ENCODE results near the gene FOXM1. TPM values are rescaled to one million over a fixed set of nuclear protein-coding genes. Genes with fewer than 3 reads are reported as not detected.

FOXM1 gene
- total RNA-seq, 4 donors from 2014 or later: 1.4 to 6.5 (median 2.9) TPM

- TF ChIP-seq POLR2A (IDR thresholded peaks at IDR 0.05): no peak
- TF ChIP-seq, protein P1, sequence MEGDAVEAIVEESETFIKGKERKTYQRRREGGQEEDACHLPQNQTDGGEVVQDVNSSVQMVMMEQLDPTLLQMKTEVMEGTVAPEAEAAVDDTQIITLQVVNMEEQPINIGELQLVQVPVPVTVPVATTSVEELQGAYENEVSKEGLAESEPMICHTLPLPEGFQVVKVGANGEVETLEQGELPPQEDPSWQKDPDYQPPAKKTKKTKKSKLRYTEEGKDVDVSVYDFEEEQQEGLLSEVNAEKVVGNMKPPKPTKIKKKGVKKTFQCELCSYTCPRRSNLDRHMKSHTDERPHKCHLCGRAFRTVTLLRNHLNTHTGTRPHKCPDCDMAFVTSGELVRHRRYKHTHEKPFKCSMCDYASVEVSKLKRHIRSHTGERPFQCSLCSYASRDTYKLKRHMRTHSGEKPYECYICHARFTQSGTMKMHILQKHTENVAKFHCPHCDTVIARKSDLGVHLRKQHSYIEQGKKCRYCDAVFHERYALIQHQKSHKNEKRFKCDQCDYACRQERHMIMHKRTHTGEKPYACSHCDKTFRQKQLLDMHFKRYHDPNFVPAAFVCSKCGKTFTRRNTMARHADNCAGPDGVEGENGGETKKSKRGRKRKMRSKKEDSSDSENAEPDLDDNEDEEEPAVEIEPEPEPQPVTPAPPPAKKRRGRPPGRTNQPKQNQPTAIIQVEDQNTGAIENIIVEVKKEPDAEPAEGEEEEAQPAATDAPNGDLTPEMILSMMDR (IDR thresholded peaks at IDR 0.05): no peak
- intact Hi-C loops (cut with DNase I; ENCODE audit: low total_unique reads): no loop called here
- H3K4me3 ChIP-seq (ENCODE audit: low read depth, poor library complexity, severe bottlenecking): no peak overlapping the region
- WGBS, 2 donors: 40 to 56% methylated on average over 6 of the region's 6 CpGs
- DNase-seq (ENCODE audit: low spot score in 2 of 2): no peak
Measured at GRCh38 chr12:2845280-2845679, 31.7 kb downstream of the FOXM1 start.

DNA sequence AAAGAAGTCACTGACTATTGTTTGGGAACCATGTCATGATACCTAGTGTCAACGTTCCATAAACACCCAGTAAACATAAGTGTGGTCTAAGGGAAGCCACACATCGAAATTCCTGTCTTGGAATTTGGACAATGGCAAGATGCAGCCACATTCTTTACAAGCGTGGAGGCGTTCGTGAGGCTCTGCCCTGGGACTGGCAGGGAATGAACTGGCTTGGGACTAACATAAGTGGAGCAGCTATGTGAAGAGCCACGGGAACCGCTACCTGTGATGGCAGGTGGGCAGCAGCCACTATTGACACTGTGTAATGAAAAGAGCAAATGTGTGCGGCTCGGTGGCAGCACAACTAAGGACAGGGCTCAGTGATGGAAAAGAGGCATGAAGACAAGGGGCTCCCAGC lies 32.2 kb downstream of the FOXM1 start:
- intact Hi-C loops (cut with DNase I; ENCODE audit: low total_unique reads): no loop called here
- H3K4me3 ChIP-seq (ENCODE audit: low read depth, poor library complexity, severe bottlenecking): no peak overlapping the region
- WGBS, 2 donors: 81 to 83% methylated on average over 9 of the region's 9 CpGs
- no peak for DNase-seq (ENCODE audit: low spot score in 2 of 2)
- no peak for TF ChIP-seq POLR2A (IDR thresholded peaks at IDR 0.05)
- TF ChIP-seq, protein P1 (IDR thresholded peaks at IDR 0.05): no peak

GRCh38 chr12:2842948-2843347 lies 34.0 kb downstream of the FOXM1 start:
- TF ChIP-seq, protein P1 (IDR thresholded peaks at IDR 0.05): no peak
- TF ChIP-seq POLR2A (IDR thresholded peaks at IDR 0.05): no peak
- no peak overlapping the region for H3K4me3 ChIP-seq (ENCODE audit: low read depth, poor library complexity, severe bottlenecking)
- intact Hi-C loops (cut with DNase I; ENCODE audit: low total_unique reads): no loop called here

DNA sequence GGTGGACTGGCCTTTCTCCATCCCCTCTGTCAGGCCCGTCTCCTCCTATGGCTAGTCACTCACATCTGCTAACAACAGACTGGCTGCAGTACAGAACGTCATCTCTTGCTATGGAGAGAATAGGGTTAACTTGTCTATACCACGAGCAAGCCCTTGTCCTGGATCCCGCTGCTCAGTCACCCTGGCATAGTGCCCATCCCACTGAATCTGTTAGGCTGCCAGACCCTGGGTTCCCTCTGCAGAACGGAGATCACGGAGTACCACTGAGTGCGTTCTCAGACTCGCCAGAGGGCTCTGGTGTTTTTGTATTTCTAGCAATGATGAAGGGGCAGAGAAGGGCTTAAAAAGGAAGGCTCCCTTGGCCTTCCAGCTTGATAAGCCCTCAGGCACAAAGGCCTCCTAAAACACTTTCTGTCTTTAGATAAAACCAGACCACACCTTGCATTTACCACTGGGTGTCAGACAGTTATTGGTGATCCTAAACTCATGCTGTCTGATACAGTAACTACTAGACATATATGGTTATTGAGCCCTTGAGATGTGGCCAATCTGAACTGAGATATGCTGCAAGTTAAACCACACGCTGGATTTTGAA lies 35.8 kb downstream of the FOXM1 start:
- WGBS, 2 donors: 58 to 71% methylated on average over 9 of the region's 9 CpGs

More at GRCh38 chr12:2842948-2843347, 34.0 kb downstream of the FOXM1 start:
- DNase-seq (ENCODE audit: low spot score in 2 of 2): no peak
- WGBS, 2 donors: 79 to 81% methylated on average over 5 of the region's 5 CpGs

DNA sequence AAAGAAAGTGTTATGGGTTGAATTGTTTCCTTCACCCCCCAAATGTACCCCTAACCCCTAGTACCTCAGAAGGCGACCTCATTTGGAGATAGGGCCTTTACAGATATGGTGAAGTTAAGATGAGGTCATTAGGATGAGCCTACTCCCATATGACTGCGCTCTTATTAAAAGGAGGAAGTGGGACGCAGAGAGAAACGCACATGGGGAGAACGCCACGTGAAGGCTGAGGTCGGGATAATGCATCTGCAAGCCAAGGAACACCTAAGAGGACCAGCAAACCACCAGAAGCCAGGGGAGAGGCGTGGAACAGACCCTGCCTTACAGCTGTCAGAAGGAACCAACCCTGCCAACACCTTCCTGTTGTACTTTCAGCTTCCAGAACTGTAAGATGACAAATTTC lies 40.4 kb downstream of the FOXM1 start:
- intact Hi-C loops (cut with DNase I; ENCODE audit: low total_unique reads): no loop called here
- H3K4me3 ChIP-seq (ENCODE audit: low read depth, poor library complexity, severe bottlenecking): no peak overlapping the region
- WGBS, 2 donors: 77 to 85% methylated on average over 8 of the region's 8 CpGs

More for the DNA sequence above, 35.8 kb downstream of the FOXM1 start:
- TF ChIP-seq POLR2A (IDR thresholded peaks at IDR 0.05): no peak
- TF ChIP-seq, protein P1 (IDR thresholded peaks at IDR 0.05): no peak
- intact Hi-C loops (cut with DNase I; ENCODE audit: low total_unique reads): no loop called here
- H3K4me3 ChIP-seq (ENCODE audit: low read depth, poor library complexity, severe bottlenecking): no peak overlapping the region
- no peak for DNase-seq (ENCODE audit: low spot score in 2 of 2)

More for the DNA sequence above, 40.4 kb downstream of the FOXM1 start:
- no peak for DNase-seq (ENCODE audit: low spot score in 2 of 2)
- TF ChIP-seq, protein P1 (IDR thresholded peaks at IDR 0.05): no peak
- TF ChIP-seq POLR2A (IDR thresholded peaks at IDR 0.05): no peak
